HCT116 (cell line): ENCODE data around the gene ZBTB16. TPM values are rescaled to one million over a fixed set of nuclear protein-coding genes. Genes with fewer than 3 reads are reported as not detected.

Source experiments
- ATAC-seq: fragments of 200-7000 bp; cut with Tn5 transposase; 2 replicates; pipeline ENCODE4 v1.9.1; 2020; ENCODE audit warnings: mild to moderate bottlenecking, moderate library complexity
- BruUV-seq: library from RNA; stranded (reverse); fragments of 400-500 nt; replicated peaks from 2 replicates; lab custom pipeline; 2021; lab: Mats Ljungman, UMichigan
- CTCF ChIA-PET: fragments of 300-600 bp; sonication (Branson Sonifier 250); formaldehyde crosslinking; loops from one replicate; lab custom pipeline; 2021; ENCODE audit warnings: antibody characterized with exemption; lab: Charles Lee
- POLR2A ChIA-PET: fragments of 300-600, 350-600 bp; sonication (Branson Sonifier 250); formaldehyde crosslinking; loops from one replicate; lab custom pipeline; 2021; ENCODE audit warnings: antibody characterized with exemption; lab: Charles Lee
- RAD21 ChIA-PET, 2 experiments: fragments of 300-600 bp; sonication (Branson Sonifier 250); formaldehyde crosslinking; loops; one replicate each; lab custom pipeline; 2023; ENCODE audit warnings: low total read pairs in 2 of 2; ENCODE audit not compliant: uncharacterized antibody in 2 of 2, unreplicated experiment in 2 of 2, low non-redundant PET in 1 of 2; lab: Charles Lee
- DNase-seq: peaks from one replicate; pipeline ENCODE4 v3.0.0-alpha.2; 2010; ENCODE audit warnings: low read depth, low spot score
- H2AFZ ChIP-seq: fragments of 200-600 bp; shearing (Covaris generic), sonication (generic); 2 replicates; pipeline ENCODE4 v1.6.1; 2017; ENCODE audit warnings: low read depth, mixed run types, mixed read lengths, antibody characterized with exemption, low read length; ENCODE audit not compliant: poor library complexity, severe bottlenecking
- H3K27ac ChIP-seq: 2 replicates; pipeline ENCODE4 v1.5.1; 2012; ENCODE audit warnings: low read depth, low read length
- H3K27me3 ChIP-seq: fragments of 200-600 bp; sonication (generic); 2 replicates; pipeline ENCODE4 v1.6.1; 2016; ENCODE audit warnings: mixed run types, low read length, mixed read lengths; ENCODE audit not compliant: insufficient read depth
- H3K36me3 ChIP-seq, 2 experiments: fragments of 200-500 bp in 1 of 2; fragments of 200-600 bp in 1 of 2; sonication (Bioruptor generic) in 1 of 2; sonication (generic) in 1 of 2; 2 replicates each; pipeline versions ENCODE4 v1.5.1 to v1.6.1; 2014 to 2016; ENCODE audit warnings: low read length in 2 of 2, inconsistent platforms in 1 of 2, mixed read lengths in 1 of 2, mixed run types in 1 of 2; ENCODE audit not compliant: insufficient read depth in 2 of 2, control insufficient read depth in 1 of 2
- H3K4me1 ChIP-seq, 2 experiments: fragments of 200-600 bp in 1 of 2; sonication (generic) in 1 of 2; 2 replicates each; pipeline versions ENCODE4 v1.5.1 to v1.6.1; 2012 to 2017; ENCODE audit warnings: low read length in 2 of 2, inconsistent platforms in 1 of 2, mild to moderate bottlenecking in 1 of 2, mixed read lengths in 1 of 2, mixed run types in 1 of 2, moderate library complexity in 1 of 2; ENCODE audit not compliant: insufficient read depth in 2 of 2, control insufficient read depth in 1 of 2
- H3K4me2 ChIP-seq: fragments of 200-600 bp; sonication (generic); 2 replicates; pipeline ENCODE4 v1.6.1; 2017; ENCODE audit warnings: mixed run types, low read length, mixed read lengths
- H3K4me3 ChIP-seq, 2 experiments: fragments of 200-600 bp in 1 of 2; sonication (generic) in 1 of 2; replicated peaks in 1 of 2; 2 replicates each; pipeline ENCODE4 v1.5.1; 2011 to 2016; ENCODE audit warnings: low read length in 2 of 2, control low read depth in 1 of 2, low read depth in 1 of 2, mild to moderate bottlenecking in 1 of 2, mixed read lengths in 1 of 2, mixed run types in 1 of 2
- H3K79me2 ChIP-seq: fragments of 200-600 bp; sonication (generic); 2 replicates; pipeline ENCODE4 v1.6.1; 2017; ENCODE audit warnings: mild to moderate bottlenecking, mixed run types, low read length, moderate library complexity, mixed read lengths; ENCODE audit not compliant: insufficient read depth
- H3K9ac ChIP-seq: fragments of 200-600 bp; sonication (generic); 2 replicates; pipeline ENCODE4 v1.6.1; 2016; ENCODE audit warnings: low read length, mixed read lengths
- H3K9me2 ChIP-seq: fragments of 200-600 bp; sonication (generic), shearing (Covaris generic); 2 replicates; pipeline ENCODE4 v1.6.1; 2017; ENCODE audit warnings: mixed run types, mild to moderate bottlenecking, moderate library complexity; ENCODE audit not compliant: insufficient read depth
- H3K9me3 ChIP-seq, 2 experiments: fragments of 200-500 bp in 1 of 2; fragments of 200-600 bp in 1 of 2; sonication (Bioruptor generic) in 1 of 2; sonication (generic) in 1 of 2; 2 replicates each; pipeline ENCODE4 v1.6.1; 2014 to 2017; ENCODE audit warnings: low read length in 2 of 2, mixed read lengths in 2 of 2, inconsistent platforms in 1 of 2, low read depth in 1 of 2, mild to moderate bottlenecking in 1 of 2, mixed run types in 1 of 2, moderate library complexity in 1 of 2; ENCODE audit not compliant: control insufficient read depth in 1 of 2, insufficient read depth in 1 of 2
- H4K20me1 ChIP-seq: fragments of 200-600 bp; sonication (generic), shearing (Covaris generic); 2 replicates; pipeline ENCODE4 v1.6.1; 2017; ENCODE audit warnings: mixed run types, mild to moderate bottlenecking, moderate library complexity; ENCODE audit not compliant: insufficient read depth
- CEBPB ChIP-seq: IDR thresholded peaks from 2 replicates; pipeline ENCODE4 v1.6.1; 2012; ENCODE audit warnings: low read depth
- EGR1 ChIP-seq: IDR thresholded peaks from 2 replicates; pipeline ENCODE4 v1.6.1; 2012; ENCODE audit warnings: low read depth
- ELF1 ChIP-seq: IDR thresholded peaks from 2 replicates; pipeline ENCODE4 v1.6.1; 2012; ENCODE audit warnings: low read depth, borderline replicate concordance
- EZH2 ChIP-seq: fragments of 200-600 bp; sonication (generic); IDR thresholded peaks from 2 replicates; pipeline ENCODE4 v1.6.1; 2017; ENCODE audit warnings: antibody characterized with exemption, mixed run types
- JUND ChIP-seq: IDR thresholded peaks from 2 replicates; pipeline ENCODE4 v1.6.1; 2012
- POLR2A ChIP-seq: IDR thresholded peaks from 2 replicates; pipeline ENCODE4 v1.7.0; 2011; ENCODE audit warnings: borderline replicate concordance; ENCODE audit not compliant: insufficient read depth, insufficient read length; ENCODE audit errors: extremely low read depth
- SIN3A ChIP-seq: IDR thresholded peaks from 2 replicates; pipeline ENCODE4 v1.6.1; 2012; ENCODE audit warnings: low read depth
- SP1 ChIP-seq: IDR thresholded peaks from 2 replicates; pipeline ENCODE4 v1.6.1; 2012; ENCODE audit warnings: low read depth
- TCF7L2 ChIP-seq: IDR thresholded peaks from 2 replicates; pipeline ENCODE4 v1.7.0; 2011; ENCODE audit warnings: borderline replicate concordance, inconsistent platforms; ENCODE audit not compliant: insufficient read depth, insufficient read length; ENCODE audit errors: extremely low read depth
- intact Hi-C: fragments of 100-400 bp; cut with micrococcal nuclease; formaldehyde crosslinking; loops from 2 replicates; pipeline ENCODE4 v1.10.0; 2022
- total RNA-seq: library from RNA; stranded (reverse); gene quantifications from one replicate; pipeline ENCODE4 v1.2.1, GENCODE V29; 2021; ENCODE audit not compliant: unreplicated experiment
- TF ChIP-seq, protein P1 (sequence below), 3 experiments: fragments of 200-600 bp in 1 of 3; sonication (generic) in 1 of 3; IDR thresholded peaks in 2 of 3; conservative IDR thresholded peaks in 1 of 3; 2 replicates each; pipeline ENCODE4 v1.5.1; 2012 to 2017; ENCODE audit warnings: low read depth in 2 of 3, low read length in 2 of 3, antibody characterized with exemption in 1 of 3, borderline replicate concordance in 1 of 3, control low read depth in 1 of 3, mild to moderate bottlenecking in 1 of 3, mixed read lengths in 1 of 3, mixed run types in 1 of 3, moderate library complexity in 1 of 3; ENCODE audit not compliant: insufficient read depth in 1 of 3

ZBTB16 gene
- total RNA-seq, 1 experiment from 2014 or later, result 0.30 TPM

DNA sequence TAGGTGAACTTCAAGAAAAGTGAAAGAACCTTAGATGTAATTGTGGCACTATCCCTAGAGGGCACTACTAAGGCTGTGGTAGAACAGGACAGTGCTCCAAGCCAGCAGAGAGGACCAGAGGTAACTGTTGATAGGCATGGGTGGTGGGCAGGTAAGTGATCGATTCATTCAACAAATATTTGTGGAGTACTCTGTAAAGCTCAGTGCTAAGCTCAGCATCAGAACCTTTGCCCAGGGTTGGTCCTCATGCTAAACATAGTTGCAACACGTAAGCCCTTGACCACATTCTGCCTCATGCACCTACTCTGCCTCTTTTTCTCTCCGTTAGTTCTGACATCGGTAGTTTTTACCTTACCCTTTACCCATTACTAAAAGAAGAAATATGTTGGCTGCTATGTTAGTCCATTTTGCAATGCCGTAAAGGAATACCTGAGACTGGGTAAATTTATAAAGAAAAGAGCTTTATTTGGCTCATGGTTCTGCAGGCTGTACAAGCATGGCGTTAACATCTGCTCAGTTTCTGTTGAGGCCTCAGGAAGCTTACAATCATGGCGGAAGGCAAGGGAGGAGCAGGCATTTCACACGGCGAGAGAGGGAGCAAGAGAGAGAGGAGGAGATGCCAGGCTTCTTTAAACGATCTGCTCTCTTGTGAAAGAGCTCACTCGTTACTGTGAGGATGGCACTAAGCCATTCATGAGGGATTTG lies 218.3 kb downstream of the ZBTB16 start:
- POLR2A ChIA-PET, result no interaction called here
- no peak for ATAC-seq
- Histone ChIP-seq H3K9ac (no peak overlapping the region), H3K79me2 (no peaks in the 10 kb centered on the region), H2AFZ (no peak overlapping the region), H3K27ac (no peak overlapping the region), H3K9me2 (no peaks in the 10 kb centered on the region), H3K27me3 (peaks cover 21% of the 10 kb centered on the region)
- no TSS peak for BruUV-seq
- TF ChIP-seq POLR2A, result no peak
- TF ChIP-seq ELF1, result no peak
- no peak for TF ChIP-seq TCF7L2
- TF ChIP-seq EGR1, result no peak
- TF ChIP-seq JUND, result no peak
- no peak for TF ChIP-seq EZH2
- no peak for TF ChIP-seq SP1
- TF ChIP-seq SIN3A, result no peak
- TF ChIP-seq, protein P1, sequence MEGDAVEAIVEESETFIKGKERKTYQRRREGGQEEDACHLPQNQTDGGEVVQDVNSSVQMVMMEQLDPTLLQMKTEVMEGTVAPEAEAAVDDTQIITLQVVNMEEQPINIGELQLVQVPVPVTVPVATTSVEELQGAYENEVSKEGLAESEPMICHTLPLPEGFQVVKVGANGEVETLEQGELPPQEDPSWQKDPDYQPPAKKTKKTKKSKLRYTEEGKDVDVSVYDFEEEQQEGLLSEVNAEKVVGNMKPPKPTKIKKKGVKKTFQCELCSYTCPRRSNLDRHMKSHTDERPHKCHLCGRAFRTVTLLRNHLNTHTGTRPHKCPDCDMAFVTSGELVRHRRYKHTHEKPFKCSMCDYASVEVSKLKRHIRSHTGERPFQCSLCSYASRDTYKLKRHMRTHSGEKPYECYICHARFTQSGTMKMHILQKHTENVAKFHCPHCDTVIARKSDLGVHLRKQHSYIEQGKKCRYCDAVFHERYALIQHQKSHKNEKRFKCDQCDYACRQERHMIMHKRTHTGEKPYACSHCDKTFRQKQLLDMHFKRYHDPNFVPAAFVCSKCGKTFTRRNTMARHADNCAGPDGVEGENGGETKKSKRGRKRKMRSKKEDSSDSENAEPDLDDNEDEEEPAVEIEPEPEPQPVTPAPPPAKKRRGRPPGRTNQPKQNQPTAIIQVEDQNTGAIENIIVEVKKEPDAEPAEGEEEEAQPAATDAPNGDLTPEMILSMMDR (IDR thresholded peaks at IDR 0.05 in 2 of 3, conservative IDR thresholded peaks at IDR 0.05 in 1 of 3; ENCODE audit: borderline replicate concordance in 1 of 3, insufficient read depth in 1 of 3, low read depth in 2 of 3, low read length in 2 of 3), result no peak
- TF ChIP-seq CEBPB, result no peak
- TF ChIP-seq, all 23 proteins: peak for 0
- intact Hi-C loops, result no loop called here
- ChIA-PET CTCF (no interaction called here), RAD21 (no interaction called here)
- Histone ChIP-seq H3K4me2 (no peak overlapping the region), H3K36me3 (no peaks in the 10 kb centered on the region), H3K4me3 (no peak overlapping the region), H3K4me1 (no peaks in the 10 kb centered on the region), H3K9me3 (no peaks in the 10 kb centered on the region), H4K20me1 (no peaks in the 10 kb centered on the region)
- no peak for DNase-seq
